H1 (cell line): ENCODE measurements around the gene STK32A. TPM values are rescaled to one million over a fixed set of nuclear protein-coding genes. Genes with fewer than 3 reads are reported as not detected.

Experiments used
- BACH1 ChIP-seq: IDR thresholded peaks from 2 replicates; pipeline ENCODE4 v1.6.1; 2012; ENCODE audit warnings: low read length, improper control_type of control experiment
- CHD2 ChIP-seq: IDR thresholded peaks from 2 replicates; pipeline ENCODE4 v1.6.1; 2012; ENCODE audit warnings: low read length, improper control_type of control experiment
- GTF2F1 ChIP-seq: IDR thresholded peaks from 2 replicates; pipeline ENCODE4 v1.6.1; 2012; ENCODE audit warnings: low read depth, low read length, improper control_type of control experiment, borderline replicate concordance
- MAFK ChIP-seq: IDR thresholded peaks from 2 replicates; pipeline ENCODE4 v1.6.1; 2012; ENCODE audit warnings: low read depth, mild to moderate bottlenecking, improper control_type of control experiment, low read length
- YY1 ChIP-seq: IDR thresholded peaks from 2 replicates; pipeline ENCODE4 v1.6.1; 2011; ENCODE audit warnings: low read depth, mild to moderate bottlenecking, low read length
- polyA plus RNA-seq, 7 experiments: library from polyadenylated mRNA; depleted of rRNA in 3 of 7; stranded (reverse) in 5 of 7; unstranded in 2 of 7; fragments of >200 nt in 5 of 7; fragments of 200-250 nt in 2 of 7; gene quantifications; 1 replicate in 5 of 7; 2 replicates in 1 of 7; 4 replicates in 1 of 7; pipeline versions ENCODE4 v1.2.1 to v1.2.3, GENCODE V29; 2011 to 2013; ENCODE audit warnings: missing spikeins in 2 of 7, mixed read lengths in 2 of 7
- total RNA-seq: library from RNA; stranded (reverse); fragmentation: NEBNext Ultra II Directional; extraction: Animal tissue kit (Norgen Biotek cat#: 25700); gene quantifications from 2 replicates; pipeline ENCODE4 v1.2.1, GENCODE V29; 2021
- TF ChIP-seq, protein P1 (sequence below): fragments of 300-600 bp; sonication (generic); IDR thresholded peaks from 2 replicates; pipeline ENCODE4 v1.7.1; 2012; ENCODE audit warnings: low read length, moderate library complexity, mild to moderate bottlenecking, inconsistent platforms; ENCODE audit not compliant: insufficient replicate concordance

Gene STK32A
- total and polyA plus RNA-seq, 2 of the 8 experiments (the other 6 are each of a cell fraction or from before 2014, with no cell fraction given), result 1.3 to 2.5 TPM

DNA sequence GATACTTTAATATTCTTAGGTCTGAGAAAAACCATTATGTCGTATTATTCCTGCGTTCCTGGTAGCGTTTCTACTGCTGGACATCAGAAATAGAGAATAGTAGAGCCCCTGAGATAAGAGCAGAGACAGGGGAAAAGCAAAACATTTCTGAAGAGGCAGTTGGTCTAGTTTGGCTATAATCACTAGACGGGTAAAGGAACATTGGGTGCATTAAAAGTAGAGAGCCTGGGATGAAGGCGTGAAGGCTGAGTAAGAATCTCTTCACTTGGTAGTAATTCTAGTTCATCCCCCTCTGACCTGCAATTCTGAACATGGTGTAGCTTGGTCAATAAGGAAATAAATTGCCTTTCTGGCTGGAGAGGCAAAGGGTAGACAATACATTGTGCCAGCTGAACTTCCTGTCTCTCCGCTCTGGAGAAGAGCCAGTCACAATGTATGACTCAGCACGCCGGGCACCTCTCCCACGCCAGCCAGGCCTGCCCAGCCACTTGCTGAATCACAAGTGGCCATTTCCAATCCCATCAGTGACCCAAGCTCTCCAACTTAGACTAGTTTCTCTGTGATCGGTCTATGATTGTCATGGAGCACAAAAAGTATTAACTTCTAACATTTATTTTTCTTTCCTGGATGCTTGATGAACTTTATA is 75.4 kb downstream of the STK32A start (continued):
- TF ChIP-seq, protein P1, sequence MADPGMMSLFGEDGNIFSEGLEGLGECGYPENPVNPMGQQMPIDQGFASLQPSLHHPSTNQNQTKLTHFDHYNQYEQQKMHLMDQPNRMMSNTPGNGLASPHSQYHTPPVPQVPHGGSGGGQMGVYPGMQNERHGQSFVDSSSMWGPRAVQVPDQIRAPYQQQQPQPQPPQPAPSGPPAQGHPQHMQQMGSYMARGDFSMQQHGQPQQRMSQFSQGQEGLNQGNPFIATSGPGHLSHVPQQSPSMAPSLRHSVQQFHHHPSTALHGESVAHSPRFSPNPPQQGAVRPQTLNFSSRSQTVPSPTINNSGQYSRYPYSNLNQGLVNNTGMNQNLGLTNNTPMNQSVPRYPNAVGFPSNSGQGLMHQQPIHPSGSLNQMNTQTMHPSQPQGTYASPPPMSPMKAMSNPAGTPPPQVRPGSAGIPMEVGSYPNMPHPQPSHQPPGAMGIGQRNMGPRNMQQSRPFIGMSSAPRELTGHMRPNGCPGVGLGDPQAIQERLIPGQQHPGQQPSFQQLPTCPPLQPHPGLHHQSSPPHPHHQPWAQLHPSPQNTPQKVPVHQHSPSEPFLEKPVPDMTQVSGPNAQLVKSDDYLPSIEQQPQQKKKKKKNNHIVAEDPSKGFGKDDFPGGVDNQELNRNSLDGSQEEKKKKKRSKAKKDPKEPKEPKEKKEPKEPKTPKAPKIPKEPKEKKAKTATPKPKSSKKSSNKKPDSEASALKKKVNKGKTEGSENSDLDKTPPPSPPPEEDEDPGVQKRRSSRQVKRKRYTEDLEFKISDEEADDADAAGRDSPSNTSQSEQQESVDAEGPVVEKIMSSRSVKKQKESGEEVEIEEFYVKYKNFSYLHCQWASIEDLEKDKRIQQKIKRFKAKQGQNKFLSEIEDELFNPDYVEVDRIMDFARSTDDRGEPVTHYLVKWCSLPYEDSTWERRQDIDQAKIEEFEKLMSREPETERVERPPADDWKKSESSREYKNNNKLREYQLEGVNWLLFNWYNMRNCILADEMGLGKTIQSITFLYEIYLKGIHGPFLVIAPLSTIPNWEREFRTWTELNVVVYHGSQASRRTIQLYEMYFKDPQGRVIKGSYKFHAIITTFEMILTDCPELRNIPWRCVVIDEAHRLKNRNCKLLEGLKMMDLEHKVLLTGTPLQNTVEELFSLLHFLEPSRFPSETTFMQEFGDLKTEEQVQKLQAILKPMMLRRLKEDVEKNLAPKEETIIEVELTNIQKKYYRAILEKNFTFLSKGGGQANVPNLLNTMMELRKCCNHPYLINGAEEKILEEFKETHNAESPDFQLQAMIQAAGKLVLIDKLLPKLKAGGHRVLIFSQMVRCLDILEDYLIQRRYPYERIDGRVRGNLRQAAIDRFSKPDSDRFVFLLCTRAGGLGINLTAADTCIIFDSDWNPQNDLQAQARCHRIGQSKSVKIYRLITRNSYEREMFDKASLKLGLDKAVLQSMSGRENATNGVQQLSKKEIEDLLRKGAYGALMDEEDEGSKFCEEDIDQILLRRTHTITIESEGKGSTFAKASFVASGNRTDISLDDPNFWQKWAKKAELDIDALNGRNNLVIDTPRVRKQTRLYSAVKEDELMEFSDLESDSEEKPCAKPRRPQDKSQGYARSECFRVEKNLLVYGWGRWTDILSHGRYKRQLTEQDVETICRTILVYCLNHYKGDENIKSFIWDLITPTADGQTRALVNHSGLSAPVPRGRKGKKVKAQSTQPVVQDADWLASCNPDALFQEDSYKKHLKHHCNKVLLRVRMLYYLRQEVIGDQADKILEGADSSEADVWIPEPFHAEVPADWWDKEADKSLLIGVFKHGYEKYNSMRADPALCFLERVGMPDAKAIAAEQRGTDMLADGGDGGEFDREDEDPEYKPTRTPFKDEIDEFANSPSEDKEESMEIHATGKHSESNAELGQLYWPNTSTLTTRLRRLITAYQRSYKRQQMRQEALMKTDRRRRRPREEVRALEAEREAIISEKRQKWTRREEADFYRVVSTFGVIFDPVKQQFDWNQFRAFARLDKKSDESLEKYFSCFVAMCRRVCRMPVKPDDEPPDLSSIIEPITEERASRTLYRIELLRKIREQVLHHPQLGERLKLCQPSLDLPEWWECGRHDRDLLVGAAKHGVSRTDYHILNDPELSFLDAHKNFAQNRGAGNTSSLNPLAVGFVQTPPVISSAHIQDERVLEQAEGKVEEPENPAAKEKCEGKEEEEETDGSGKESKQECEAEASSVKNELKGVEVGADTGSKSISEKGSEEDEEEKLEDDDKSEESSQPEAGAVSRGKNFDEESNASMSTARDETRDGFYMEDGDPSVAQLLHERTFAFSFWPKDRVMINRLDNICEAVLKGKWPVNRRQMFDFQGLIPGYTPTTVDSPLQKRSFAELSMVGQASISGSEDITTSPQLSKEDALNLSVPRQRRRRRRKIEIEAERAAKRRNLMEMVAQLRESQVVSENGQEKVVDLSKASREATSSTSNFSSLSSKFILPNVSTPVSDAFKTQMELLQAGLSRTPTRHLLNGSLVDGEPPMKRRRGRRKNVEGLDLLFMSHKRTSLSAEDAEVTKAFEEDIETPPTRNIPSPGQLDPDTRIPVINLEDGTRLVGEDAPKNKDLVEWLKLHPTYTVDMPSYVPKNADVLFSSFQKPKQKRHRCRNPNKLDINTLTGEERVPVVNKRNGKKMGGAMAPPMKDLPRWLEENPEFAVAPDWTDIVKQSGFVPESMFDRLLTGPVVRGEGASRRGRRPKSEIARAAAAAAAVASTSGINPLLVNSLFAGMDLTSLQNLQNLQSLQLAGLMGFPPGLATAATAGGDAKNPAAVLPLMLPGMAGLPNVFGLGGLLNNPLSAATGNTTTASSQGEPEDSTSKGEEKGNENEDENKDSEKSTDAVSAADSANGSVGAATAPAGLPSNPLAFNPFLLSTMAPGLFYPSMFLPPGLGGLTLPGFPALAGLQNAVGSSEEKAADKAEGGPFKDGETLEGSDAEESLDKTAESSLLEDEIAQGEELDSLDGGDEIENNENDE, result no peak
- TF ChIP-seq GTF2F1 (no peak), YY1 (peak; percentile 43; the same call in 1 of the 2 replicates), CHD2 (no peak), MAFK (peak; percentile 81), BACH1 (peak; percentile 97)
